GM18909 (cell line): ENCODE measurements around the gene NELFA.

Experiments used
- ATAC-seq: cut with Tn5 transposase; IDR thresholded peaks from one replicate; pipeline ENCODE4 v1.9.1; 2021; ENCODE audit warnings: mild to moderate bottlenecking; ENCODE audit not compliant: unreplicated experiment, poor library complexity

NELFA gene

GRCh38 chr4:1948232-1948631 is 60.5 kb downstream of the NELFA start:
- ATAC-seq: no peak

- no peak for ATAC-seq
Observed at GRCh38 chr4:1945912-1946311, 62.9 kb downstream of the NELFA start.

- ATAC-seq: no peak
Observed at GRCh38 chr4:1945124-1945895, 63.5 kb downstream of the NELFA start.

GRCh38 chr4:1943928-1944327 is 64.8 kb downstream of the NELFA start:
- ATAC-seq: no peak

GRCh38 chr4:1940566-1940965 is 68.2 kb downstream of the NELFA start:
- ATAC-seq: no peak

- ATAC-seq: no peak
Observed at GRCh38 chr4:1939664-1940509, 68.9 kb downstream of the NELFA start.

GRCh38 chr4:1938027-1938426 is 70.7 kb downstream of the NELFA start:
- no peak for ATAC-seq

GRCh38 chr4:1937550-1937949 is 71.2 kb downstream of the NELFA start:
- ATAC-seq: no peak

- ATAC-seq: no peak
Observed at GRCh38 chr4:1933700-1934099, 75.1 kb downstream of the NELFA start.

GRCh38 chr4:1932736-1933135 is 76.0 kb downstream of the NELFA start:
- ATAC-seq: no peak
